CD14-positive monocyte (primary cell): Measurements from ENCODE around the gene ZIM2. TPM values are rescaled to one million over a fixed set of nuclear protein-coding genes. Genes with fewer than 3 reads are reported as not detected.

ENCODE experiments used
- DNase-seq, 3 donors: peaks; one replicate each; pipeline ENCODE4 v3.0.0-alpha.2; 2011 to 2022
- H2AFZ ChIP-seq: 2 replicates; pipeline ENCODE4 v1.6.0; 2012; ENCODE audit warnings: mild to moderate bottlenecking, low read depth, low read length, inconsistent platforms; ENCODE audit not compliant: insufficient read depth, poor library complexity, severe bottlenecking
- H3K27ac ChIP-seq, 2 donors: 1 replicate in 1 of 2; 2 replicates in 1 of 2; pipeline ENCODE4 v1.5.1; 2012 to 2013; ENCODE audit warnings: low read length in 2 of 2, control low read depth in 1 of 2, inconsistent platforms in 1 of 2, low read depth in 1 of 2, mild to moderate bottlenecking in 1 of 2
- H3K27me3 ChIP-seq, 2 donors: one replicate each; pipeline versions ENCODE4 v1.6.0 to v1.6.1; 2011 to 2013; ENCODE audit warnings: low read length in 2 of 2; ENCODE audit not compliant: control insufficient read depth in 2 of 2, insufficient read depth in 2 of 2
- H3K36me3 ChIP-seq, 2 donors: replicated peaks in 1 of 2; 1 replicate in 1 of 2; 2 replicates in 1 of 2; pipeline versions ENCODE4 v1.5.1 to v1.6.1; 2012 to 2013; ENCODE audit warnings: low read length in 2 of 2, control low read depth in 1 of 2, inconsistent platforms in 1 of 2, mild to moderate bottlenecking in 1 of 2; ENCODE audit not compliant: insufficient read depth in 2 of 2, control insufficient read depth in 1 of 2
- H3K4me1 ChIP-seq, 2 donors: 1 replicate in 1 of 2; 2 replicates in 1 of 2; pipeline versions ENCODE4 v1.5.1 to v1.6.1; 2012 to 2013; ENCODE audit warnings: low read length in 2 of 2, control low read depth in 1 of 2, inconsistent platforms in 1 of 2, mild to moderate bottlenecking in 1 of 2, moderate library complexity in 1 of 2; ENCODE audit not compliant: insufficient read depth in 2 of 2, control insufficient read depth in 1 of 2
- H3K4me2 ChIP-seq: replicated peaks from 2 replicates; pipeline ENCODE3; 2012; ENCODE audit warnings: low read length, moderate library complexity, mild to moderate bottlenecking; ENCODE audit not compliant: poor library complexity, severe bottlenecking; ENCODE audit errors: extremely low read depth
- H3K4me3 ChIP-seq, 3 experiments: fragments of 200-600 bp in 1 of 3; sonication (generic) in 1 of 3; replicated peaks in 1 of 3; 1 replicate in 2 of 3; 2 replicates in 1 of 3; pipeline ENCODE4 v1.5.1; 2011 to 2013; ENCODE audit warnings: low read length in 3 of 3, mild to moderate bottlenecking in 3 of 3, control low read depth in 2 of 3, low read depth in 2 of 3, inconsistent platforms in 1 of 3, moderate library complexity in 1 of 3
- H3K79me2 ChIP-seq: 2 replicates; pipeline ENCODE4 v1.6.0; 2012; ENCODE audit warnings: mild to moderate bottlenecking, control low read depth, inconsistent platforms, low read length, moderate library complexity; ENCODE audit not compliant: insufficient read depth
- H3K9ac ChIP-seq: 2 replicates; pipeline ENCODE4 v1.6.0; 2017; ENCODE audit warnings: low read length, mild to moderate bottlenecking; ENCODE audit not compliant: insufficient read depth, poor library complexity, severe bottlenecking
- H3K9me3 ChIP-seq, 2 donors: replicated peaks in 1 of 2; 1 replicate in 1 of 2; 2 replicates in 1 of 2; pipeline versions ENCODE4 v1.5.1 to v1.6.1; 2012 to 2013; ENCODE audit warnings: low read length in 2 of 2, control low read depth in 1 of 2; ENCODE audit not compliant: control insufficient read depth in 1 of 2, insufficient read depth in 1 of 2
- H4K20me1 ChIP-seq: 2 replicates; pipeline ENCODE4 v1.6.0; 2012; ENCODE audit warnings: mild to moderate bottlenecking, low read length, control low read depth, moderate library complexity; ENCODE audit not compliant: insufficient read depth
- H3K27ac Mint-ChIP-seq, 7 donors: one replicate each; pipeline ENCODE4 v1.8.0; 2020; ENCODE audit warnings: mild to moderate bottlenecking in 7 of 7, mixed read lengths in 7 of 7, moderate library complexity in 6 of 7, inconsistent platforms in 2 of 7
- H3K27me3 Mint-ChIP-seq, 3 donors: one replicate each; pipeline ENCODE4 v1.8.0; 2021 to 2022; ENCODE audit warnings: low read depth in 3 of 3, mild to moderate bottlenecking in 3 of 3, mixed read lengths in 3 of 3, moderate library complexity in 3 of 3, inconsistent platforms in 1 of 3
- H3K36me3 Mint-ChIP-seq, 2 donors: one replicate each; pipeline ENCODE4 v1.8.0; 2020; ENCODE audit warnings: mixed read lengths in 2 of 2, inconsistent platforms in 1 of 2, mild to moderate bottlenecking in 1 of 2
- H3K4me1 Mint-ChIP-seq: one replicate; pipeline ENCODE4 v1.8.0; 2020; ENCODE audit warnings: mild to moderate bottlenecking, mixed read lengths
- H3K4me3 Mint-ChIP-seq, 2 donors: one replicate each; pipeline ENCODE4 v1.8.0; 2020; ENCODE audit warnings: mild to moderate bottlenecking in 2 of 2, mixed read lengths in 2 of 2, moderate library complexity in 1 of 2
- H3K9me3 Mint-ChIP-seq, 7 donors: one replicate each; pipeline ENCODE4 v1.8.0; 2020 to 2022; ENCODE audit warnings: mixed read lengths in 7 of 7, mild to moderate bottlenecking in 6 of 7, moderate library complexity in 6 of 7, inconsistent platforms in 2 of 7
- CTCF ChIP-seq: fragments of 200-600 bp; IDR thresholded peaks from one replicate; pipeline ENCODE4 v1.8.0; 2022; ENCODE audit warnings: antibody characterized with exemption, mild to moderate bottlenecking
- WGBS: methylation state at CpG from one replicate; pipeline ENCODE4 v1.1.5; 2013; ENCODE audit warnings: missing lambda C conversion rate; ENCODE audit not compliant: insufficient coverage; 5-methylcytosine and 5-hydroxymethylcytosine counted together
- intact Hi-C, 2 donors: fragments of 100-400 bp; cut with micrococcal nuclease; formaldehyde crosslinking; loops; one replicate each; pipeline versions ENCODE4 v1.15.0 to v1.15.1; 2023
- polyA plus RNA-seq, 3 donors: library from polyadenylated mRNA; depleted of rRNA in 1 of 3; unstranded in 2 of 3; stranded (reverse) in 1 of 3; fragments of 300-500 nt in 2 of 3; fragments of >200 nt in 1 of 3; fragmentation: Illumina TruSeq in 2 of 3; gene quantifications; 1 replicate in 2 of 3; 2 replicates in 1 of 3; pipeline ENCODE4 v1.2.3, GENCODE V29; 2012 to 2021

ZIM2 gene
- polyA plus RNA-seq, 3 donors, result not detected

- H3K36me3 ChIP-seq, result no peaks in the 10 kb centered on the region
- Mint-ChIP-seq H3K27ac (no peak overlapping the region), H3K9me3 (peaks cover 12 to 55% (median 29%) of the 10 kb centered on the region in 7 donors), H3K4me3 (no peak overlapping the region), H3K36me3 (no peaks in the 10 kb centered on the region), H3K4me1 (no peaks in the 10 kb centered on the region), H3K27me3 (no peaks in the 10 kb centered on the region)
- no peak for DNase-seq
- no peaks in the 10 kb centered on the region for H3K4me1 ChIP-seq
- H3K27ac ChIP-seq, result no peak overlapping the region
- intact Hi-C loops, result no loop called here
- no peak overlapping the region for H3K4me2 ChIP-seq
- TF ChIP-seq CTCF, result no peak
- no peaks in the 10 kb centered on the region for H4K20me1 ChIP-seq
- H3K4me3 ChIP-seq, result no peak overlapping the region
- no CpG with 5 or more reads among the region's 2 CpGs for WGBS
- H3K79me2 ChIP-seq, result no peaks in the 10 kb centered on the region
- H3K27me3 ChIP-seq, result no peaks in the 10 kb centered on the region
- H3K9me3 ChIP-seq, result peaks cover 42 to 50% of the 10 kb centered on the region in 2 donors
- no peak overlapping the region for H3K9ac ChIP-seq
- no peak overlapping the region for H2AFZ ChIP-seq
Observed at GRCh38 chr19:56827708-56828107, 12.8 kb downstream of the ZIM2 start.

GRCh38 chr19:56823956-56824355 lies 16.6 kb downstream of the ZIM2 start:
- peaks cover 0 to 3% (median 0%) of the 10 kb centered on the region in 3 donors for H3K27me3 Mint-ChIP-seq
- no peaks in the 10 kb centered on the region for H3K27me3 ChIP-seq
- H3K79me2 ChIP-seq, result no peaks in the 10 kb centered on the region
- DNase-seq, result no peak
- H3K4me3 ChIP-seq, result no peak overlapping the region
- no peak overlapping the region for H3K27ac ChIP-seq
- intact Hi-C loops, result no loop called here
- 86% methylated on average over 5 of the region's 6 CpGs for WGBS
- H3K4me3 Mint-ChIP-seq, result no peak overlapping the region
- H3K9me3 ChIP-seq, result peaks cover 55 to 82% of the 10 kb centered on the region in 2 donors
- no peaks in the 10 kb centered on the region for H3K36me3 Mint-ChIP-seq
- H3K27ac Mint-ChIP-seq, result no peak overlapping the region
- H3K36me3 ChIP-seq, result no peaks in the 10 kb centered on the region
- no peak overlapping the region for H2AFZ ChIP-seq
- no peak overlapping the region for H3K4me2 ChIP-seq
- no peaks in the 10 kb centered on the region for H3K4me1 Mint-ChIP-seq
- H3K4me1 ChIP-seq, result no peaks in the 10 kb centered on the region
- no peak overlapping the region for H3K9ac ChIP-seq
- no peaks in the 10 kb centered on the region for H4K20me1 ChIP-seq
- H3K9me3 Mint-ChIP-seq, result peaks cover 15 to 68% (median 42%) of the 10 kb centered on the region in 7 donors
- no peak for TF ChIP-seq CTCF
